Ascending aorta (tissue), 2 donors: ENCODE data around the gene ENDOD1. TPM values are rescaled to one million over a fixed set of nuclear protein-coding genes. Genes with fewer than 3 reads are reported as not detected.

ENCODE experiments used
- DNase-seq, 2 donors: peaks; one replicate each; pipeline ENCODE4 v3.0.0-alpha.2; 2019; ENCODE audit warnings: low spot score in 2 of 2
- H3K27ac ChIP-seq, 2 donors: fragments of 200-600 bp; sonication (generic); one replicate each; pipeline ENCODE4 v1.5.1; 2016 to 2017; ENCODE audit warnings: mild to moderate bottlenecking in 1 of 2
- H3K27me3 ChIP-seq: fragments of 200-600 bp; sonication (generic); one replicate; pipeline ENCODE4 v1.5.1; 2017
- H3K36me3 ChIP-seq, 2 donors: fragments of 200-600 bp; sonication (generic); one replicate each; pipeline ENCODE4 v1.5.1; 2016
- H3K4me1 ChIP-seq, 2 donors: fragments of 200-600 bp; sonication (generic); one replicate each; pipeline ENCODE4 v1.5.1; 2016 to 2017; ENCODE audit warnings: mild to moderate bottlenecking in 1 of 2
- H3K4me3 ChIP-seq, 2 donors: fragments of 200-600 bp; sonication (generic); one replicate each; pipeline ENCODE4 v1.5.1; 2016 to 2017; ENCODE audit warnings: mild to moderate bottlenecking in 1 of 2
- H3K9me3 ChIP-seq, 2 donors: fragments of 200-600 bp; sonication (generic); one replicate each; pipeline ENCODE4 v1.5.1; 2016
- intact Hi-C: fragments of 100-400 bp; cut with DNase I; formaldehyde crosslinking; loops from one replicate; pipeline ENCODE4 v1.15.1; 2023
- total RNA-seq: library from RNA; depleted of rRNA; stranded (reverse); fragments of >200 nt; gene quantifications from one replicate; pipeline ENCODE4 v1.1.0, GENCODE V29; 2016
- TF ChIP-seq, protein P1 (sequence below), 3 experiments: fragments of 200-600 bp in 2 of 3; fragments of 450-650 bp in 1 of 3; sonication (generic) in 2 of 3; IDR thresholded peaks; one replicate each; pipeline ENCODE4 v1.5.1; 2016 to 2019; ENCODE audit warnings: antibody characterized with exemption in 3 of 3, mild to moderate bottlenecking in 1 of 3, moderate library complexity in 1 of 3

ENDOD1 gene
- total RNA-seq, 1 donor from 2014 or later: 60.2 TPM

DNA sequence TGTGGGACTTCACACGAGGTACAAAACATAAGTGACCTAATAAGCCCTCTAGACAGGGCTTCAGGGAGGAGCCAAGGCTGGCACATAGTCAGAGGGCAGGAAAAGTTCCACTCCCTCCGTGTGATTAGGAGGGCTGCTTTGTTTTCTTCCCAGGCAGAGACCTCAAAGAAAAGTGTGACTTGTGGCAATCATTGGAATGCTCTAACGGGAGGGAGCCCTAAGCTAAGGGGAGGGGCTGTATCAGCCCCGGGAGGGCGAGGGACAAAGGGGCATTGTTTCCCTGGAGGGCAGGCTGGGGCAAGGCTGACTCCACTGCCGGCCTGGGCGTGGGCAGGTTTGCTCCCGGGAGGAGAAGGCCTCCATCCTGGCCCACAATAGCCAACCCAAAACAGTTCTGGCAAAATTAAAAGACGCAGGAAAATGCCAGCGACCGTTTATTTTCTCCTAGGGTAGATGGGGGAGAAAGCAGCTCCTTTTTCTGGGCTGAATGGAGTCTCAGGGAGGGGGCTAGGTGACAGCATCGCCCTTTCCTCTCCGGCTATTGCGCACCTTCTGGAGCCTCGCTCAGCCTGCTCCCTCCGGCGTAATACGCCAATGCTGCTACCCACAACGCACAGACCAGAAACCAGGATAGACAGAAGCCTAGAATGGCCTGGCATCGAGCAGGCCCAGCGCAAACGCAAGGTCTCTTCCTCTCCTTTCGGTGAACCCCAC lies 60.2 kb downstream of the ENDOD1 start:
- Histone ChIP-seq H3K9me3 (no peaks in the 10 kb centered on the region), H3K4me1 (peaks cover 0 to 13% of the 10 kb centered on the region in 2 donors), H3K27ac (peak overlapping the region; percentile 89 to 94), H3K27me3 (no peaks in the 10 kb centered on the region), H3K36me3 (no peaks in the 10 kb centered on the region), H3K4me3 (peak overlapping the region; percentile 76 to 88)
- TF ChIP-seq, protein P1, sequence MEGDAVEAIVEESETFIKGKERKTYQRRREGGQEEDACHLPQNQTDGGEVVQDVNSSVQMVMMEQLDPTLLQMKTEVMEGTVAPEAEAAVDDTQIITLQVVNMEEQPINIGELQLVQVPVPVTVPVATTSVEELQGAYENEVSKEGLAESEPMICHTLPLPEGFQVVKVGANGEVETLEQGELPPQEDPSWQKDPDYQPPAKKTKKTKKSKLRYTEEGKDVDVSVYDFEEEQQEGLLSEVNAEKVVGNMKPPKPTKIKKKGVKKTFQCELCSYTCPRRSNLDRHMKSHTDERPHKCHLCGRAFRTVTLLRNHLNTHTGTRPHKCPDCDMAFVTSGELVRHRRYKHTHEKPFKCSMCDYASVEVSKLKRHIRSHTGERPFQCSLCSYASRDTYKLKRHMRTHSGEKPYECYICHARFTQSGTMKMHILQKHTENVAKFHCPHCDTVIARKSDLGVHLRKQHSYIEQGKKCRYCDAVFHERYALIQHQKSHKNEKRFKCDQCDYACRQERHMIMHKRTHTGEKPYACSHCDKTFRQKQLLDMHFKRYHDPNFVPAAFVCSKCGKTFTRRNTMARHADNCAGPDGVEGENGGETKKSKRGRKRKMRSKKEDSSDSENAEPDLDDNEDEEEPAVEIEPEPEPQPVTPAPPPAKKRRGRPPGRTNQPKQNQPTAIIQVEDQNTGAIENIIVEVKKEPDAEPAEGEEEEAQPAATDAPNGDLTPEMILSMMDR (IDR thresholded peaks at IDR 0.05): peak in 1 of 3 experiments; percentile 5
- intact Hi-C loops: loop anchor here (2.0 to 10.0 kb wide), 5 partner anchors 59 to 307 kb away; partner anchors contain the start of genes CWC15, KDM4D and SESN3
- DNase-seq: no peak

DNA sequence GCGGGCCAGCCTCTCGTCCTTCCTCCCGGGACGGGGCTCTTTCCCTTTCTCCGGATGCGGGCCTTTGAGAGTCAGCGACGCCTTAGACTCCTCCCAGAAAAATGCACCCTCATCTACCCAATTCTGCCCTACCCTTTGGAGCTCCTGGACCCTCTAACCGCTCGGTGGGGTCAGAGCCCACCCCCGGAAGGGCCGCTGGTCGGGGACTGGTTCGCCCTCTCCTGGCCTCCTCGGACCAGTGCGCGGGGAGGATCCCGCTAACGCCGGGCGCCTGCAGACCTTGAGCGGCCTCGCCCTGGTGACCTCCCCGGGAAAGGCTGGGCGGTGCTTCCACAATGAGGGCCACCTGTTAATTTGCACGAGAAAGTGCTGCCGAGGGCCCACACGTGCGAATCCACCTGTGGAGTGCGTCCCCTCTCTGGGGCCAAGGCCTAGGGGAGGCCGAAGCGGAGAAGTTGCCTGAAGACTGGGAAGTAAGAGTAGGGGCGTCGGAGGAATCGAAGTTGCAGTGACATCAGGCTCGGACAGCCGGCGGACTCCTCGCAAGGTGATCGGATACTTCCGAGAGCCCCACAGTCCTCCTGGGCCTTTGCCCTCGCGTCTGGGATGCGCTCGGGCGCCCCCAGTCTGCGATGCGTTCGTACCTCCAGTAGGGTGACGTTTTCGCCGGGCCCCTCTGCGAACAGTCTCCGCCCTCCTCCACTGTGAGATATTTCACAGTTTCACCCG lies 61.5 kb downstream of the ENDOD1 start:
- H3K9me3 ChIP-seq: no peaks in the 10 kb centered on the region
- no peaks in the 10 kb centered on the region for H3K27me3 ChIP-seq
- intact Hi-C loops: loop anchor here (1.0 to 10.0 kb wide), 8 partner anchors 60 to 613 kb away; partner anchors contain the start of genes CWC15, KDM4D and SESN3
- H3K27ac ChIP-seq: peak overlapping the region; percentile 89 to 94
- peak overlapping the region; percentile 76 to 88 for H3K4me3 ChIP-seq
- peaks cover 0 to 15% of the 10 kb centered on the region in 2 donors for H3K4me1 ChIP-seq
- peak; percentile 60 to 96 for DNase-seq
- H3K36me3 ChIP-seq: no peaks in the 10 kb centered on the region
- TF ChIP-seq, protein P1 (IDR thresholded peaks at IDR 0.05): peak; percentile 71 to 95 (median 83)

DNA sequence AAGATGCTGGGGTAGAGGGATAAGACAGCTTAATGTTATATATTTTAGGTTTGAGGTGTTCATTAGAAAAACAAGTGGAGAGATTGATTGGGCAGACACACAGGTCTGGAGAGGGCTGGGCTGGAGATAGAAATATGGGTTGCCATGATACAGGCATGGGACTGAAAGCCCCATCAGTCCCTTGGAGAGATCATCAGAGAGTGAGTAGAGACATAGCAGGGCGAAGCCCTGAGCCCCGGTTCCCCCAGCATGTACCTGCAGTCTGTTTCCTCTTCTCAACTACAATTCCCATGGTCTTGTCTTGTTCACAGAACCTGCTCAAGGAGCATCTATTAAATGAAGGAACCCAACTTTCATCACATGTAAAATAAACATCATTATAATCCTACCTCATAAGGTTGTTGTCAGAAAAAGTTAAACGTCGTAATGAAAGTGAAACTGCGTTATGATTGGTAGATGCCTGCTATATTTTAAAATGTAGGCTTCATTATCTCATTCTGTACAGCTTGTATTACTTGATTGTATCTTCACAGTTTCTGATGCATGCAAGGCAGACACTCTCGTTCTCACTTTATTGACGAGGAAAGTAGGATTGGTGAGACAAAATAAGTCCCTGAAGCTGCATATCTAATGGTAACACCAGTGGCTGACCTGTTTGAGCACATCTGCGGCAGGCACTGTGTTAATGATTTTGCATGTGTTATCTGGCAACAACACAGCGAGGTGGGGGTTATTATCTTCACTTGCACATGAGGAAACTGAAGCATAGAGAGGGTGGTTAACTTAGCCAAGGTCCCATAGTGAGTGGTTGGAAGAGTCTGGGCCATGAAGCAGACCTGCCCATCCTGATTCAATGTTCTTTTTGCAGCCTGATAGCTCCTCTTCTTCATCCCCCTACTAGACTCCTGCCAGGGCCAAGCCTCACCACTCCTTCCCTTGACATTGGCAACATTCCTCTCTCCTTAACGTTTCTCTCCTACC lies 63.5 kb downstream of the ENDOD1 start:
- TF ChIP-seq, protein P1 (IDR thresholded peaks at IDR 0.05): no peak
- Histone ChIP-seq H3K27ac (no peak overlapping the region), H3K36me3 (no peaks in the 10 kb centered on the region), H3K27me3 (no peaks in the 10 kb centered on the region), H3K9me3 (no peaks in the 10 kb centered on the region), H3K4me3 (peak overlapping the region in 1 of 2 donors; percentile 25), H3K4me1 (peaks cover 2 to 26% of the 10 kb centered on the region in 2 donors)
- no peak for DNase-seq
- intact Hi-C loops: loop anchor here (5.0 to 10.0 kb wide), 2 partner anchors 182 to 304 kb away; no protein-coding TSS in a partner anchor

DNA sequence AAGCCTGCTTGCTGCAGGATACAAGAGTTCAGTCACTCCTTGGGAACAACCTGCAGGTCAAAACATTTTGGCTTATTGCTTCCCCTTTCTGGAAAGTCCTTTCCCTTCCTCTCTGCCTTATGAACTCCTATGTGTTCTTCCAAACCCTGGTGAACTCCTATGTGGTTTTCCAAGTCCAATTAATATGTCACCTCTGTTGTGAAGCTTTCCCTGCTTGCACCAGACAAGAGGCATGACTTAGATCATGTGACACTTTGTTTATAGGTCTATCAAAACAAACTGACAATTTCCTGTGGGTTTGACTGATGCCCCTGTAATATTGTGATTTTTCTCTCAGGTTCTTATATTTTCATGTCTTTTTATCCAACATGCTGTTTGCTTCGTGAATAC lies 64.2 kb downstream of the ENDOD1 start:
- TF ChIP-seq, protein P1 (IDR thresholded peaks at IDR 0.05): no peak
- Histone ChIP-seq H3K4me3 (no peak overlapping the region), H3K4me1 (peaks cover 2 to 26% of the 10 kb centered on the region in 2 donors), H3K9me3 (no peaks in the 10 kb centered on the region), H3K36me3 (no peaks in the 10 kb centered on the region), H3K27ac (no peak overlapping the region), H3K27me3 (no peaks in the 10 kb centered on the region)
- intact Hi-C loops: loop anchor here (5.0 to 10.0 kb wide), 2 partner anchors 181 to 303 kb away; no protein-coding TSS in a partner anchor
- no peak for DNase-seq

DNA sequence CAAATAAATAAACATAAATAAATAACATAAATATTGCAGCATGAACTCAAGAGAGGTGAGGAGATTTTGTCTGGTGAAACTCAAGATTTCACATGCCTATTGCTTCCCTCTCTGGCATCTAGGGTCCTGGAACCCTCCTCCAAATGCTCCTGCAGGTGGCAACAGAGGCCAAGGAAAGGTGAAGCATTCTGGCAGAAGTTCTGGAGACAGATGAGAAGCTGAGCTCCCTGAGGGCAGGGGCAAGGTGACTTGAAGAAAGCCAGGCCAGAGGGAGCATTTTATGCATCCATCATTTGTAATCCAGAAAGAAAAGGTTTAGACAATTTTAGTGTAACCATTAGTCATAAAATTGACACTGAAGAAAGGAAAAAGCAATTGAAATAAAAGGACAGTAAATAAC lies 64.9 kb downstream of the ENDOD1 start:
- no peaks in the 10 kb centered on the region for H3K27me3 ChIP-seq
- no peaks in the 10 kb centered on the region for H3K9me3 ChIP-seq
- no peak overlapping the region for H3K27ac ChIP-seq
- no peak for DNase-seq
- H3K4me3 ChIP-seq: no peak overlapping the region
- TF ChIP-seq, protein P1 (IDR thresholded peaks at IDR 0.05): peak; percentile 21 to 40 (median 28)
- no peaks in the 10 kb centered on the region for H3K36me3 ChIP-seq
- intact Hi-C loops: loop anchor here (5.0 to 10.0 kb wide), 2 partner anchors 180 to 303 kb away; no protein-coding TSS in a partner anchor
- peaks cover 2 to 22% of the 10 kb centered on the region in 2 donors for H3K4me1 ChIP-seq
